Raji (cell line): Measurements from ENCODE around the gene PA2G4.

Experiments used
- POLR2A ChIP-seq: IDR thresholded peaks from 2 replicates; pipeline ENCODE4 v1.6.1; 2011; ENCODE audit warnings: low read depth, low read length, control low read depth; ENCODE audit not compliant: insufficient read depth

Gene PA2G4

DNA sequence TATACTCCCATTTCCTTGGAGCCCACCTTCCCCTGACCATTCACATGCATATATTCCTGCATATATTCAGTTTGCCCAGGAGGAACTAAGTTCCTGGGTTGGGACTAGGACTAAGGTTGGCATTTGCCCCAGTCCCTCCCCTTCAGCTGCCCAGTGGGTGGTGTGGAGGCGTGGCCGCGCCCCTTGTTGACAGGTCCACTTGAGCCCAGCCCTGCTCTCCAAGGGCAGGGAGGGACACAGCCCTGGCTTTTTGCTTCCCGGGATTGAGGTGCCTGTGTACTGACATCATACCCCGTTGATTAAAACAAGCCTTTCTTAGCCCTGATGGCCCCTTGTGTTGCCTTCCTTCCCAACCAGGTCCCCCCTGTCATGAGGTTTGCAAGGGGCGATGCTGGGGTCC, 17.1 kb upstream of the PA2G4 start:
- TF ChIP-seq POLR2A = no peak

DNA sequence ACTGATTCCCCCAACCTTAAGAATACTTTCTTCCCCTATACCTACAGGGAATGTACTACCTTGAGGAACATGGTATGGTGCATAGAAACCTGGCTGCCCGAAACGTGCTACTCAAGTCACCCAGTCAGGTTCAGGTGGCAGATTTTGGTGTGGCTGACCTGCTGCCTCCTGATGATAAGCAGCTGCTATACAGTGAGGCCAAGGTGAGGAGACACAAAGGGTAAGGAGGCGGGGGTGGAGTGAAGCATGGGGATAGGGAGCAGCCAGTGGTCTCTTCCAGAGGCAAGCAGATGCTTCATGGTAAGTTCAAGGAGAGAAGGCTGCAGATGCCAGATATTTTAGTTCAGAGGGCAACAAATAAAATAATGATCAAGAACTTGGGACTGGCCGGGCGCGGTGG, 6.6 kb upstream of the PA2G4 start:
- no peak for TF ChIP-seq POLR2A

DNA sequence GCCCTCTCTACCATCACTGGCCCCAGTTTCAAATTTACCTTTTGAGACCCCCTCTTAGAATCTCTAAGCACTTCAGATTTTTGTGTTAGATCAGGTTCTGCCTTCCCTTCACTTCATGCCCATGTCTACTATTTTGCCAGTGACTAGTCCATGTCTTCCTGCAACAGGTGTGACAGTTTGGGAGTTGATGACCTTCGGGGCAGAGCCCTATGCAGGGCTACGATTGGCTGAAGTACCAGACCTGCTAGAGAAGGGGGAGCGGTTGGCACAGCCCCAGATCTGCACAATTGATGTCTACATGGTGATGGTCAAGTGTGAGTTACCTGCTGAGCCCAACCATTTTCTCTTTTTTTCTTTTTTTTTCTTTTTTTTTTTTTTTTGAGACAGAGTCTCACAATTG, 5.8 kb upstream of the PA2G4 start:
- no peak for TF ChIP-seq POLR2A

DNA sequence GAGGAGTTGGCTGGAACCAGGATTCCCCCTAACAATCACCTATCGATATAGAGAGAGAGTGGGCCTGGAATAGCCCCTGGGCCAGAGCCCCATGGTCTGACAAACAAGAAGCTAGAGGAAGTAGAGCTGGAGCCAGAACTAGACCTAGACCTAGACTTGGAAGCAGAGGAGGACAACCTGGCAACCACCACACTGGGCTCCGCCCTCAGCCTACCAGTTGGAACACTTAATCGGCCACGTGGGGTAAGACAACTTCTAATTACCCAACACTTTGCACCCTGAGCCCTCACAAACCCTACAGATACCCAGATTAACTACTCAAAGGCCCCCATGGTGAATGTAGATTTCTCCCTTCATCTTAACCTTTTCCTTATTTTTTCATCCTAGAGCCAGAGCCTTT, 4.6 kb upstream of the PA2G4 start:
- no peak for TF ChIP-seq POLR2A

DNA sequence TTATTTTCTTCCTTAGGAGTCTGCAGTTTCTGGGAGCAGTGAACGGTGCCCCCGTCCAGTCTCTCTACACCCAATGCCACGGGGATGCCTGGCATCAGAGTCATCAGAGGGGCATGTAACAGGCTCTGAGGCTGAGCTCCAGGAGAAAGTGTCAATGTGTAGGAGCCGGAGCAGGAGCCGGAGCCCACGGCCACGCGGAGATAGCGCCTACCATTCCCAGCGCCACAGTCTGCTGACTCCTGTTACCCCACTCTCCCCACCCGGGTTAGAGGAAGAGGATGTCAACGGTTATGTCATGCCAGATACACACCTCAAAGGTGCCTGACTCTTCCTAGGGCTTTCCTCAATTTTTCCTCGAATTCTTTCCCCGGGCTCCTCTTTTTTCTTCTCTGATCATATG, 3.3 kb upstream of the PA2G4 start:
- no peak for TF ChIP-seq POLR2A

DNA sequence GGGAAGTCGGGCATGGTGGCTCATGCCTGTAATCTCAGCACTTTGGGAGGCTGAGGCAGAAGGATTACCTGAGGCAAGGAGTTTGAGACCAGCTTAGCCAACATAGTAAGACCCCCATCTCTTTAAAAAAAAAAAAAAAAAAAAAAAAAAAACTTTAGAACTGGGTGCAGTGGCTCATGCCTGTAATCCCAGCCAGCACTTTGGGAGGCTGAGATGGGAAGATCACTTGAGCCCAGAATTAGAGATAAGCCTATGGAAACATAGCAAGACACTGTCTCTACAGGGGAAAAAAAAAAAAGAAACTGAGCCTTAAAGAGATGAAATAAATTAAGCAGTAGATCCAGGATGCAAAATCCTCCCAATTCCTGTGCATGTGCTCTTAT, 1.7 kb upstream of the PA2G4 start:
- TF ChIP-seq POLR2A = no peak

DNA sequence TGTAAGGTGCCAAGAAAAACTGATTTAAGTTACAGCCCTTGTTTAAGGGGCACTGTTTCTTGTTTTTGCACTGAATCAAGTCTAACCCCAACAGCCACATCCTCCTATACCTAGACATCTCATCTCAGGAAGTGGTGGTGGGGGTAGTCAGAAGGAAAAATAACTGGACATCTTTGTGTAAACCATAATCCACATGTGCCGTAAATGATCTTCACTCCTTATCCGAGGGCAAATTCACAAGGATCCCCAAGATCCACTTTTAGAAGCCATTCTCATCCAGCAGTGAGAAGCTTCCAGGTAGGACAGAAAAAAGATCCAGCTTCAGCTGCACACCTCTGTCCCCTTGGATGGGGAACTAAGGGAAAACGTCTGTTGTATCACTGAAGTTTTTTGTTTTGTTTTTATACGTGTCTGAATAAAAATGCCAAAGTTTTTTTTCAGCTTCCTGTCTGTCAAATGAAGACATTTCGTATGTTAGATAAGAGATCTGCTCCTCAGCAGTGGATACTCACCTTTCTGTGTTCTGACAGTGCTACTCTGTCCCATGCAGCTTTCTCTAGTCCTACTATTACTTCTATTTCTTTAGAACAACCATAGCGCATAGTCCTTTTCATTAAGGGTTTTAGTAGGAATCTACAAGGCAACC, 1.2 kb upstream of the PA2G4 start:
- TF ChIP-seq POLR2A = no peak

DNA sequence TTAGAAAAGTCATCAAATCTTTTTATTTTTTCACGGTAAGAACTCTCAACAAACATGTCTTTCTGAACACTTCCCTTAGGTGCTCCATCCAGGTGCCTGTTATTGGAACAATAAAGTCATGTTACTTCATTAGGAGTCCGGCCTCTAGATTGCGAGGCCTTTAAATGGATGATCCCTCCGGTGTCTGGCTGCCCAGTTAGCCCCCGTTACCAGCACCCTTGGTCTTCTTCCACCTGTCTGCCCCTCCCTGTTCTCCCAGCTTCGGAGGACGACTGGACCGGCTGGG, 593 bp upstream of the PA2G4 start:
- no peak for TF ChIP-seq POLR2A

DNA sequence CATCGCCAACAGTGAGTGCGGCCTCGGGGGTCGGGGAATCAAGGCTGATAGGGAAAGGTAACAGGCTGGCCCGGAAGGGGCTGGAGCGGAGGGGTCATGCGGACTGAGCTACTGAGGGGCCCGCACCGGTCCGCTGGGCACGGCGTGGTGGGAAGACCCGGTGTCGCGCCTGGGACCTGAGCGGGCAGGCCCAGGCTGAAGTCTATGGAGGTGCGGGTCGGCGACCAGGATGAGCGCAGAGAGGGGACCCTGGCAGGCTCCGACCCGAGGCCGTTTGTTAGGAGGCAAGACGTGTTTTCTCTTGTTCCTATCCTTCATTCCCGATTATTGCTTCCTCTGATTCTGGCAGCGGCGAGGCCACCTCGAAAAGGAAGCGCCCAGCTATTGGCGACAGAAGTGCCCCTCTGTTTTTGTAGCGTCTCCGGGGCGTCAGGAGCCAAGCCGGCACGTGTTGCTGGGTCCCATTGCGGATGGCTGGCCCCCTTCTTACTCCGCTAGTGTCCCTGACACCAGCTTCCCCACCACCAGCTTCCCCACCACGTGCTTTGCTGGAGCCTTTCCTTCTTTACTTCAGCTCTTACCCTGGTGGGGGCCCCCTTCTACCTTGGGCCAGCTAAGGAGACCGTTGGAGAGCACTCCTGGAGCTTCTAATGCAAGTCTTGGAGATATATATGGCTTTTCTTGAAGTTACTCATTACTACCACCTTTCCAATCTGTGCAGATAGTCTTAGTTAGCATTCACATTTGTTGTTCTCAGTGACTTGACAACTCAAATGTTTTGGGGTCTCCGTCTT, 653 bp downstream of the PA2G4 start:
- TF ChIP-seq POLR2A = no peak

DNA sequence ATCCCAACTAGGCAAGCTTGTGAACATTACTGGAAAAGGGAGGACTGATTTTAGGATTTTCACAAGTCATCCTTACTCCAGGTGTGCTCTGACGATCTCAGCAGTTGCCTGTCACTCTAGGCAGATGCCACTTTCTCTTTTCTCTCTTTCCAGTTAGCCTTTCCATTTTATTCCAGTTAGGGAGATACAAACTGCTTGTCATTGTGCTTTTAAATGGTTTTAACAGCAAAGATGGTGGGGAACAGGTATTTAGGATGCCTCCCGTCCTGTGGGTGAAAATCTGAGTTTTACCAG, 1.2 kb downstream of the PA2G4 start:
- no peak for TF ChIP-seq POLR2A

DNA sequence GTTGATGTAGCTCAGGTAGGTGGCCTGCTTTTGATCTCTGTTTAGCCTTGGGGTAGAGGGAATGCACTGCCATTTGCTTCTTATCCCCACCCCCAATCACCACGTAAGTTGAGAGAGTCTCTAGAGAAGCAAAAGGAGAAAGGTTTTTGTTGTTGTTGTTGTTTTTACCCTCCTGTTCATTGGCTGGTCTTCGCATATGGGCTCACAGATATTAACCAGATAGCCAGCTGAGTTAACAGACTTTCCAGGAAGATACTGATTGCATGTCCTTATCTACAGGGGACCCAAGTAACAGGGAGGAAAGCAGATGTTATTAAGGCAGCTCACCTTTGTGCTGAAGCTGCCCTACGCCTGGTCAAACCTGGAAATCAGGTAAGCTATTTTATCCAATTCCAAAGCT, 2.9 kb downstream of the PA2G4 start:
- TF ChIP-seq POLR2A = no peak

DNA sequence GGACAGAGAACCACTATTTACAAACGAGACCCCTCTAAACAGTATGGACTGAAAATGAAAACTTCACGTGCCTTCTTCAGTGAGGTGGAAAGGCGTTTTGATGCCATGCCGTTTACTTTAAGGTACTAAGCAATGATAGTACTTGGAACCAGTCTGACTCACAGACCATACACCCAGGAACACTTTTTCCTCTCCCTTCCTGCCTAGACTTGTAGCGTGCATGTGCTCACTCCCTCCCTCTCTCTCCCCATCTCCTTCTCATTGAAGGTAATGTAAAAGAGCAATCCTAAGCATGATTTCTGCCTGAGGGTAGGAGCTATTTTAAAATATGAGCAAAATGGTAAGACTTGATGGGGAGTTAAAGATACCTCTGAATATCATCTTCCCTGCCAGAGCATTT, 6.2 kb downstream of the PA2G4 start:
- TF ChIP-seq POLR2A = no peak

DNA sequence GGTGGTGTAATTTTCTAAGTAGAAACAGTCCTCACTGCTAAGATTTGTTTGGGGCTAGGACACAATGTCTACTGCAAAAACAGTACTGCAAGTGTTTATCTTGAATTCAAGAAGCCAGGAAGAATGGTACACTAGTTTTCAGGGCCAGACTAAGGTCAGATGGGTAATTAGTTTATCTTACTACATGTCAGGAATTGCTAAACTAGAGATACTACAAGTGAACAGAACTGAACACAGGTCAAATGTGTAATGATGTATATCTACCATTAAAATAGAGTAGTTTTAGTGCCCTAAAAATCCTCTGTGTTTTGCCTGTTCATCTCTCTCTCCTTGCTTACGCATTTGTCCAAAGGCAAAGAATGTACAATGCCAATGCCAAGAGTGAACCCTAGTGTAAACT, 9.7 kb downstream of the PA2G4 start:
- TF ChIP-seq POLR2A = no peak

DNA sequence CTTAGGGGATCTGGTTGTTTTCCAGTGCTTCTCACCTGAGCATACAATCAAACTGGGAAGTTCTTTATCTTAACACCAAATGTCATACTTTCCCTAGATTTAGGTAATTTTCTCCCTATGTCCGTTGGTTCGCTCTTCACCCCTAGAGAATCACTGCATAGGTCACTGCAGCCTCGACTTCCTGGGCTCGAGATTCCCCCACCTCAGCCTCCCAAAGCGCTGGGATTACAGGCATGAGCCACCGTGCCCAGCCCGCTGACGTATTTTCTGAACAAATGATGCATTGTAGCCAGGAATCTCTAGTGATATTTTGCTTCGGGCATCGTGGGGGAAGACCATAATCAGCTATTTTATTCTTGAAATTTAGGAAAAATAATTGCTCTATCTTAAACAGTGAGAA, 11.0 kb downstream of the PA2G4 start:
- no peak for TF ChIP-seq POLR2A

DNA sequence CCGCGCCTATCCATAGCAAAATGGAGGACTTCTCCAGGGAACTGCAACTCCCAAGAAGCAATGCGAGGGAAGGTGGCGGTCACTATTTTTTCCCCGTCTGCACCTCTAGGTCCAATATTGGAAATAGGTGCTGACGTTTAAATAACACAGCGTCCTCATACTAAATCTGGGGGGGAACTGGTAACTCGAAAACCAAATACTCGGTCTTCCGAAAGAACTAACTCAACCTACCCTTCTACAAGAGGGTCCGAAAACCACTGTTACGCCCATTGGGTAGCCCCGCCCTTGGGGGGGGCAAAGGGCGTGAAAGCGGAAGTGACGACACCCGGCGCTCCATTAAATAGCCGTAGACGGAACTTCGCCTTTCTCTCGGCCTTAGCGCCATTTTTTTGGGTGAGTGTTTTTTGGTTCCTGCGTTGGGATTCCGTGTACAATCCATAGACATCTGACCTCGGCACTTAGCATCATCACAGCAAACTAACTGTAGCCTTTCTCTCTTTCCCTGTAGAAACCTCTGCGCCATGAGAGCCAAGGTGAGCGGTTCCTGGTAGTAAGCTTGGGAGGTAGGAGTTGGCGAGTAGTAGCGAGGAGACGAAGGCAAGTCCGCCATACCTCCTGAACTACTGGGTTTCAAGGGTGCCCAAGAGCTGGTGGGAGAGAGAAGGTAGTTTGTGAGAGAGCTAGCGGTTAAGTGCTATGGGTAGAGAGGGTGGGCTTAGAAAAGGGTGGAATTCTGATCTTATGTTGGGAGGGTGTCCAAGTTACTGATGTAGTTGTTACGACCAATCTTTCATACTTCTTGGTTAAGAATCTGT, 12.1 kb downstream of the PA2G4 start, which contains the start of gene RPL41:
Gene RPL41 (plus strand): TSS at position 367 of the 815 bp plus-strand sequence.
- TF ChIP-seq POLR2A = peak; percentile 100
